Stimulated activated CD4-positive, alpha-beta T cell treated with anti-CD3 and anti-CD28 coated beads, Interleukin-15, amount 100 ng/mL, for 1 hour (primary cell): ENCODE measurements around the gene PRM3.

Experiments
- DNase-seq, 2 donors: peaks; one replicate each; pipeline ENCODE4 v3.0.0-alpha.2; 2020; ENCODE audit warnings: low read depth in 1 of 2, low spot score in 1 of 2

The PRM3 gene

DNA sequence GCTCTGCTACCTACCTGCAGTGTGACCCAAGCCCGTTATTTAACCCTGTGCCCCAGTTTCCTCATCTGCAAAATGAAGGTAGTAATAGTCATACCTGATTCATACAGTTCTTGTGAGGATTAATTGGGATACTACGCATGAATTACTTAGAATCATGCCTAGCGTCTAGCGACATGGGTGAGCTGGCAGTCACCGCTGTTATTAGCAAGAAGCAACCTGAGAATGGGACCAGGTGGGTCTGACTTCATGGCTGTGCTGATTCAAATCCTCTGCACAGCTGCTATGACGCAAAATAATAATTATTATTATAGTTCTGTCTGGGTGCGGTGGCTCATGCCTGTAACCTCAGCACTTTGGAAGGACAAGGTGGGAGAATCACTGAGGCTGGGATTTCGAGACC, 25.3 kb downstream of the PRM3 start:
- no peak for DNase-seq

- no peak for DNase-seq
Measured at GRCh38 chr16:11245988-11246387, 27.4 kb downstream of the PRM3 start.

DNA sequence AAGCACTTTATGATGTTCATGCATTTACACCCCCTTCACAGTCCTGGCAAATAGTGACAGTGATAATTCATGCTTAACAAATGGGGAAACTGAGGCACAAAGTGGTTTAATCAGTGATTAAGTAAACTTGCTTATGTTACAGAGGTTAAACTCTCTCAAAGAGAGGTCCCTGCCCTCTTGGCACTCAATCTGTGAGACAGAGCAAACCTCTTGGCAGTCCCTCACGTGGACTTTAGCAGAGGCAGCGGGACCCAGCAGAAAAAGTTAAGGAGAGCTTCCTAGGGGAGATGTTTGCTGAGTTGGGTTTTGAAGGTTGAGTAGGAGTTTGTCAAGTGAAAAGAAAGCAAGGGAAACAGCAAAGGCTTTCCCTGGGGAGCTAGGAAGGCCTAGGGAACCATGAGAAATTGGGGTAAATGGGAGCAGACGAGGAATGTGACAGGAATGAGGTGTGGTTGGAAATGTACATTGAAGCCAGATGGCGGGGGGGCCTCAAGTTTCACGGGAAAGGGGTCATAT, 28.1 kb downstream of the PRM3 start:
- no peak for DNase-seq

- no peak for DNase-seq
Measured at GRCh38 chr16:11242658-11243057, 30.8 kb downstream of the PRM3 start.

DNA sequence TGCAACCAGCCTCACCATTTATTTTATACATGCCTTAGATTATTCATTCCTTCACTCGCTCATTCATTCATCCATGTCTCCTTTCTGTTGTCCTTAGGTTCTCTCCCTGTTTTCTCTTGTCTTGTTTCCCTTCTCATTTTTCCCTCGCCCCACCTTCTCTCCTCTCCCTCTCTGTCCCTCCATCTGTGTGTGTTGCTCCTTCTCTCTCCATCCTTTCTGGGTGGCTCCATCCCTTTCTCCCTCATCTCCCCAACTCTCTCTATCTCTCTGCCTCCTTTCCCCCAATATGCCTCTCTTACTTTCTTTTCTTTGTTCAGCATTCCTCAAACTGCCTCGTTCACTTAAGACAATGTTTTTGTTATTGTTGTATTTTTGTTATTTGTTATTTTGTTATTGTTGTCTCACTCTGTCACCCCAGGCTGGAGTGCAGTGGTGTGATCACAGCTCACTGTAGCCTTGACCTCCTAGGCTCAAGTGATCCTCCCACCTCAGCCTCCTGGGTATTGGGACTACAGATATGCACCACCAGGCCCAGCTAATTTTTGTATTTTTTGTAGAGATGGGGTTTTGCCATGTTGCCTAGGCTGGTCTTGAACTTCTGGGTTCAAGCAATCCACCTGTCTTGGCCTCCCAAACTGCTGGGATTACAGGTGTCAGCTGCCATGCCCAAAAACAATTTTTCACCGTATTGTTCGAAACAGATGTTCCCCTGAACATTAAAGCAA, 31.8 kb downstream of the PRM3 start:
- DNase-seq: no peak

- DNase-seq: no peak
Measured at GRCh38 chr16:11240636-11241473, 32.6 kb downstream of the PRM3 start.

DNA sequence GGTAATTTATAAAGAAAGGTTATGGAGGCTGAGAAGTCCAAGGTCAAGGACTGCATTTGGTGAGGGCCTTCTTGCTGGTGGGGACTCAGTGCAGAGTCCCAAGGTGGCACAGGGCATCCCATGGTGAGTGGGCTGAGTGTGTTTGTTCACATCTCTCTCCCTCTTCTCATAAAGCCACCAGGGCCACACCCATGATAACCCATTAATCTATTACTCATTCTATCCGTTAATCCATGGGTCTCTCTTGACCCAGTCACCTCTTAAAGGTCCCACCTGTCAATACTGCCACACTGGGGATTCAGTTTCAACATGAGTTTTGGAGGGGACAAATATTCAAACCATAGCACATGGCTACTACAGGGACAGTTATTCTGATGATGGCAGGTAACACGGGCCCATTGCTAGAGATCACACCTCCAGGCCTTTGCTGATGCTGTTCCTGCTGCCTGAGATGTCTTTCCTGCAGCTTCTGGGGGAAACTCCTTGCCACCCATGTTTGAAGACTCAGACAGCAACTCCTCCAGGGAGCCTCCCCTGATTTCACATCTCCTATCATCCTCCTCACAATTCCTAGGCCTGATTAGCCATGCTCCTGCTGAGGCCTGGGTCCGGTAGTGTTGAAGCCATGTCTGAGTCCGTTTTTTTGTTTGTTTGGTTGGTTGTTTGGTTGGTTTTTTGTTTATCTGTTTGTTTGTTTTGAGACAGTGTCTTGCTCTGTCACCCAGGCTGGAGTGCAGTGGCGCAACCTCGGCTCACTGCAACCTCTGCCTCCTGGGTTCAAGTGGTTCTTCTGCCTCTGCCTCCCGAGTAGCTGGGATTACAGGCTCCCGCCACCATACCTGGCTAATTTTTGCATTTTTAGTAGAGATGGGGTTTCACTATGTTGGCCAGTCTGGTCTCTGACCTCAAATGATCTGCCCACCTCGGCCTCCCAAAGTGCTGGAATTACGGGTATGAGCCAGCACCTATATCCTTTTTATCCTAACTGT, 33.5 kb downstream of the PRM3 start:
- no peak for DNase-seq

GRCh38 chr16:11238272-11239202, 34.9 kb downstream of the PRM3 start:
- DNase-seq: no peak

DNA sequence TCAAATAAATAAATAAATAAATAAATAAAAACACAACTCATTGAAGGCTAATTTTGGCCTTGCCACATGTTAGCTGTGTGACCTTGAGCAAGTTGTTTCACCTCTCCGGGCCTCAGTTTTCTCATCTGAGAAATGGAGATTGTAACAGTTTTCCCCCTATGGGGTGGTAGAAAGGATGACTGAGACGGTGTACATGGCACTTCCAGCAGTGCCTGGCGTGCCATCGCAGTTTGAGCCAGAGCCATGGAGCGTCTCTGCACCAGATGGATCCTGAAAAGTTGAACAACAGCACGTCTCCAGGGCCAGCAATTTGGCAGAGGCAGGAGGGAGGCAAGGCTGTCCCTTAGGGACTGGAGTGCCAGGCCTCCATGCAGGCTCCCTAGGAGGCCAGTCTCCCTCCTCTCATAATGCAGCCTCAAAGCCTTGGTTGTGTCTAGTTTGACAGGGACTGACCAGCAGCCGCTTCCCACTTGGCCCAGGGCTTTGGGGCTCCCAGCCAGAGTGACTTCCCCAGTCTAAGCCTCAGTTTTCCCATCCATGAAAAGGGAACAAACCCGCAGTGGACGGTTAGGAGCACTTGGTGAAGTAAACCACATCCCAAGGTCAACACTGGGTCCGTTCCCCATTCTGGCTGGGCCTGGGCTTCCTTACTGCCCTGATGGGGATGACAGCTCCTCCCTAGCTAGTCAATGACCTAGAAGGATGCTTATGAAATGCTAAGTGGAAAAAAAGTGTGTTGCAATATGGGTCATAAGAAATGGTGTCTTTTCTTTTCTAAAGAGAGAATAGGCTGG, 36.8 kb downstream of the PRM3 start:
- no peak for DNase-seq

GRCh38 chr16:11235703-11235991, 37.8 kb downstream of the PRM3 start:
- no peak for DNase-seq

- no peak for DNase-seq
Measured at GRCh38 chr16:11234884-11235702, 38.3 kb downstream of the PRM3 start.

DNA sequence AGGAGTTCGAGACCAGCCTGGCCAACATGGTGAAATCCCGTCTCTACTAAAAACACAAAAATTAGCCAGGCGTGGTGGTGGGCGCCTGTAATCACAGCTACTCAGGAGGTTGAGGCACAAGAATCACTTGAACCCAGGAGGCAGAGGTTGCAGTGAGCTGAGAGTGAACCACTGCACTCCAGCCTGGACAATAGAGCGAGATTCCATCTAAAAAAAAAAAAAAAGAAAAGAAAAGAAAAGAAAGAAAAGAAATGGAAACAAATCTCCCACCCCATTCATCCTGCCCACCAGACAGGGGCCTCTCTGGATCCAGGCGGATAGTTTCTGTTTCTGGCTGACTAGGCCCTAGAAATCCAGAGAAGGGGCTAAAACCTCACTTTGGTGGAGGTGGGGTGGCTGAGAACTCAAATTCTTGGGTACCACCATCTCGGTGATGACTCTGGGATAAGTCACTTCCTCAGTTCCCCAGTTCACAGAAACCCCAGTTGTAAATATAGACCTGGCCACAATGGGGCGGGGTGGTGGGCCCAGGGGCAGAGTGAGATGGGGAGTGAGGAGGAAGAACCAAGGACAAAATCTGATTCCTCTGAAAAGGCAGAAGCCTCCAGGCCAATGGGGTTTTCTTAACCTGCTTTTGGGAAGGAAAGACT, 39.6 kb downstream of the PRM3 start:
- DNase-seq: peak; percentile 45 to 53

DNA sequence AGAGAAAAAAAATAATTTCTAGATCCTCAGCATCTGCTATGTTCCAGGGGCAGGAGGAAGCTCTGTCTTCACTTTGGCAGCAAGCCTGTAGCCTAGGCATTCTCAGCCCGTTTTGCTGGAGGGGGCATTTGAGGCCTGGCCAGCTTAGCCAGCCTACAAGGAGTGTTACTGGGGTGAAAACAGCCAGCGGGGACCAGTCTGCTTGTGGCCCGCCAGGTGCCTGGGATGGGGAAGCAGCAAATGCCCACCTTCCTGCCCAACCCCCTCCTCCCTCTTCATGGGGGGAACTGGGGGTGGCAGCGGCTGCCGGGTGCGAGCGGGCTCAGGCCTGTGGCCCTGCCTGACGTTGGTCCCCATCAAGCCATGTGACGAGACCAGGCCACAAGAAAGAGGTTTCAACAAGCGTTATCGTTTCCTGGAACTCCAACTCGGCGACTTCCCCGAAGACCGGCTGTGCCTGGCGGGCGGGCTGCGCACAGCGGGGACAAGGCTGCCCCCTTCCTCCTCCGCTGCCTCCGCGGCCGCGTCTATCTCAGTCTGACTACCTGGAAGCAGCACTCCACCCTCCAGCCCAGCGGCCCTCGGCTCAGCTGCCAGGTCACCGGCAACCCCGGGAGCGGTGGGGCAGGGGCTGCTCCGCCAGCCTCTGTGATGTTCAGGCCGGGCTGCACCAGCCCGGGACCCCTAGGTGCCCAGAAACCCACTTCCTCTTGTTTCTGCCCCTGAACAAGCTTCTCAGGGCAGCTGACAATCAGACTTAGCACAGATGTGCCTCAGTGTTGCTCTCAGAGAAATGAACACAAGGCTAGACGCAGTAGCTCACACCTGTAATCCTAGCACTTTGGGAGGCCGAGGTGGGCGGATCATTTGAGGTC, 40.3 kb downstream of the PRM3 start:
- DNase-seq: peak; percentile 71 to 80

- DNase-seq: no peak
Measured at GRCh38 chr16:11232302-11232851, 41.1 kb downstream of the PRM3 start.

- no peak for DNase-seq
Measured at GRCh38 chr16:11231367-11231970, 42.0 kb downstream of the PRM3 start.

- no peak for DNase-seq
Measured at GRCh38 chr16:11229906-11230305, 43.5 kb downstream of the PRM3 start.
